Measurements from ENCODE around the gene ARHGAP30.

Gene ARHGAP30

DNA sequence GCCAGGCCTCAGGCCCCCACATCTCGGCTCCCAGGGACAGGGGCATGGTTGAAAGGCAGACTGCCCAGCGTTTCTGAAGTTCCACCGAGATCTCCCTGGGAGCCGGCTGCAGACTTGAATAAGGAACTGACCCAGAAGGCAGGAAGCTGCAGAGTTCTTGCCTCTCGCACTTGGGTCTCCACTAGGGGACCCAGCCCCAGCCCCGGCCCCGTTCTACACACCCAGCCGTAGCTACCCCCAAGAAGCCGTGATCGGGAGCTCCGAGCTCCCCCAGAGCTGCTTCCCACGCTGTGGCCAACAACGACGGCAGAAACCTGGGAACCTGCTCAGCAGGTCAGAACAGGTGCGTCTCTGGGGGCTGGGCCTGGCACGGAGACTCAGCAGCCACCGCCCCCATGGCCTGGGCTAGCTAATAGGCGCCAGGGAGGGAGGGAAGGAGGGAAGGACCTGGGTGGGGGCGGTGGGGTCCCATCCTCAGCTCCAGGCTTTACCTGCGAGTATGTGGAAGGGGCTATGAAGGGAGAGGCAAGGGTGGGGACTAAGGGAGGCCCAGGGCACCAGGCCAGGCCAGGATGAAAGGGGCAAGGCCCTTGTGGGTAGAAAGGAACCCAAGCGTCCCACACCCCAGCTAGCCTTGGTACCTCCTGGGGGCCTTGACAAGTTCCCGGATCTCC, 19.7 kb upstream of the ARHGAP30 start, which contains the start of gene NECTIN4:
NECTIN4 (minus strand) TSS at position 308 of the 674 bp plus-strand sequence; CDS start at position 46, 262 bp downstream.
- DNase-seq (ENCODE audit: low read depth) = no peak

DNA sequence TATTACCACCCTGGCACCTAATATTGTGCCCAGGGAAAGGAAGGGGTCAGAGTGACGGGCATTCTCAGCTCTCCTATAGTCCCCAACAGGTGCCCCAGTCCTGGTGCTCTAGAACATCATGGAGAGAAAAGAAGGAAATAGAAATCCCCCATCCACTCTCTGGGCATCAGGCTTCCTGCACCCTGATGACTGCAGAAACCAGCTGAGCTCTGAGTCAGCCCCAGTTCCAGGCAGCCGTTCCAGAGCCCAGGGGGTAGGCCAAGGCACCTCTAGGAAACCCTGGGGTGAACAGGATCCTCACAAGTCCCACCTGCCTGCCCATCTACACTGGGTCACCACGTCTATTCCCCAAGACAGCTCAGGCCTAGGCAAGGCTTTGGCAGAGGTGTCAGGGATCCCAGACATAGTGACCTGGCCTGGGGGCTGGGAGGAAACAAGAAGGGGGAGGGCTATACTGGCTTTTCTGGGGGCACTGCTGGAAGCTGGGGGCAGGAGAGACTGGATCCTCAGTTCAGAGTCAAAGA, 19.0 kb upstream of the ARHGAP30 start:
- no peak for DNase-seq (ENCODE audit: low read depth)

DNA sequence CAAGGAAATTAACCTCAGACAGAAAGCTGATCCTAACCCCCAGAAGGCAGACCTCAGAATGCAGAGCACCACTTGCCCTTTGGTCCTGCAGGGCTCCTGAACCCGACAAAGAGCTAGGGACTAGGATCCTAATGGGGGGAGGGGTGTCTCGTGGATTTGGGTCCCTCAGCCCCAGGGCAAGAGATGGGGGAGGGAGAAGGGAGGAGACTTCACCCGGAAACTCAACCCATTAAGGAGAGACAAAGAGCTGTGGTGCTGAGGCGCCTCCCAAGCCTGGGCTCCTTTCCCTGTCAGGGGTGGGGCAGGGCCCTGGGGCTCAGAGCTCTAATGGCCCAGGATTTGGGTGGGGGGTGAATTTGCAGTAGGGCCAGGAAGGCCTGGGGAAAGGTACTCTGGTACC, 16.8 kb upstream of the ARHGAP30 start:
- DNase-seq (ENCODE audit: low read depth) = no peak

DNA sequence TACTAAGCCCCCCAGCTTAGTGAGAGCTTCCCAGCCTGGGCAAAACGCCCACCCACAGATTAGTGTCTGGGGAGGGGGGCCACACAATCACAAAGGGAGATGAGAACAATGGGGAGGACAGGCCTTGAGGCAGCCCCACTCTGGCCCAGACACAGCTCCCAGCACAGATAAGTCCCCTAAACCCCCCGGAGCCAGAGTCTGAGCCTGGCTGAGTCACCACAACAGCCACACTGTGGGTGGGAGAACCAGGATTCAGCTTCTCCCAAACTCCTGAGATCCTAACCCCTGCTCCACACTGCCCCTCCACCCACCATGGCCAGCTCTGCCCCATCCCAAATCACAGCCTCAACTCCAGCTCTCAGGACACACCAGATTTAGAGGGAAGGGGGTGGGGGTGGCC, 15.5 kb upstream of the ARHGAP30 start:
- no peak for DNase-seq (ENCODE audit: low read depth)

DNA sequence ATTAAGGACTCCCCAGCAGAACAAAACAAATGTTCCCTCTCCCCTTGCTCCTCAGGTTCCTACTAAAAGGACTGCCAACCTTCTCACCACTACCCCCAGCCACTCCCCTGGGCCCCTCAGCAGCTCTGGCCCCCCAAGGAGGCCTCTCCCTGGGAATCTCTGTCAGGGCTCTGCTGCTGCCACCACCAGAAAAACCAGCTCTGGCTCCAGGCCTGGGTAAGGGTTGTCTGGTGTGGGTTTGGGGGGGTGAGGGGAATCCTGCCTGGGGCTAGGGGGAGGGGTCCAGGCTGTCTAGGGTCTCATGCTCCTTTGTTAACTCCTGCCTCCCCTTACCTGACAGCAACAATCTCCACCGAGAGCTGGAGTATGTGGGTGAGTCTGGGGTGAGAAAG, 14.9 kb upstream of the ARHGAP30 start:
- DNase-seq (ENCODE audit: low read depth) = no peak

DNA sequence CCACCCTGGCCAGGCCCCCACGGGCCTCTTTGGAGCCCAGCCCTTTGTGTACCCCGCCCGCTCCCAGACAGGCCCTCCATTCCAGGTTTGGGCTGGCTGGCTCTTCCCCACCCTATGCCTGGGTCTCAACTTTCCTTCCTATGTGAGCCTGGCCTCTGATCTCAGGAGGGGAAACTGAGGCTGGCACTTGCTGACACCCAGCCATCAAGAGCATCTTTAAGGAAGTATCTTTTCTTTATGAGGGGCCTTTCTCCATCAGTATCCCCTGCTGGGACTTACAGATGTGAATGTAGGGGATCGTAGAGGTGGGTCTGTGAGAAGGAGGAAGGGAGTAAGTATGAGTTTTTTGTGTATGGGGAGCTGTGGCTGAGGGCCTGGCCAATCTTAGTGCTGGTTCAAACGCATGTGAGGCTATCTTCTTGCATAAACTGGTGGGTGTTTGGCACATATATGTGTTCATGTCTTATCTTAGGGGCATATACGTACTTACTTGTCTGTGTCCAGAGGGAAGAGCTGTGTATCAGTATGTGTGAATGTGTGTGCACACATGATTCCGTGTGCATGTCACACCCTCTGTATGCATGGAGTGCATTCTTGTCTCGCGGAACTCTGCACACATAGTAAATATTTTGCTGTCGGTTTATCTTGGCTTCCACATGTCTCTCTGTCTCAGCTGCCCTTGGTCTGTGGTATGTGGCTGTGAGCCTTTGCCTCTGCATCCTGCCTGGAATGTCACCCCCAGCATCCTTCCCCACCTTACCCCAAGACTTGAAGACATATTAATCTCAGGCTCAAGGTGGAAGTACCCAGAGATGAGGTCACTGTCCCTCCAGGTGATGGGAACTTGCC, 14.3 kb upstream of the ARHGAP30 start:
- no peak for DNase-seq (ENCODE audit: low read depth)

DNA sequence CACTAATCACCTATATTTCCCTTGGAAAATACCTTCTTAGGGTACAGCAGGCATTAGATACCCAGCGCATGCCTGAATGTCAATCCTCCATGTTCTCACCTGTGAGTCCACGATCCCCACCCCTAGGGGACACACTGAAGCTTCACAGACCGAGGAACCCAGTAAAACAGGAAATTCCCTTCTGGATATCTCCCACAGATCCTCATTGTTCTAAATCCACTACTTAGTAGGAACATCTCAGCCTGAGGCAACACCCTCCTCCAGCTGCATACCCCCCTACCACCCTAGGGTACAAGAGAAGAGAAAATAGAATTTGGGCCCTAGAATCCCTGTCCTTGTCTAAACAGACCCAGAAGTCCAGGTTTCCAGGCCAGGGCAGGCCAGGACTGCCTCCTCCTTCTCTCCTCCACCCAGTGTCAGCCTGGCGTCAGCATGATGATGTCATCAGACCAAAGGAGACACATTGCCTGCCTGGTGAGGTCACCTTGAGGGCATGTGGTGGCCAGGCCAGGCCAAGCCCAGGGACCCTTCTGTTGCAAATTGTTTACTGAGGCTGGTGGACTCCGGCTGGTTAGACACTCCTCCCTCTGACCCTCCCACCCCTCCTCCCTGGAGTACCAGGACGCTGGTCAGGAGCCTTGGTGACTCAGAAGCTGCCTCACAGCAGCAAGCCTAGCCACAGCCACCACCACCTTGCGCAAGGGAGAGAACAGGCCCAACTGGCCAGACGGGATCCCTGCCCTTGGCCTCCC, 13.5 kb upstream of the ARHGAP30 start:
- no peak for DNase-seq (ENCODE audit: low read depth)

DNA sequence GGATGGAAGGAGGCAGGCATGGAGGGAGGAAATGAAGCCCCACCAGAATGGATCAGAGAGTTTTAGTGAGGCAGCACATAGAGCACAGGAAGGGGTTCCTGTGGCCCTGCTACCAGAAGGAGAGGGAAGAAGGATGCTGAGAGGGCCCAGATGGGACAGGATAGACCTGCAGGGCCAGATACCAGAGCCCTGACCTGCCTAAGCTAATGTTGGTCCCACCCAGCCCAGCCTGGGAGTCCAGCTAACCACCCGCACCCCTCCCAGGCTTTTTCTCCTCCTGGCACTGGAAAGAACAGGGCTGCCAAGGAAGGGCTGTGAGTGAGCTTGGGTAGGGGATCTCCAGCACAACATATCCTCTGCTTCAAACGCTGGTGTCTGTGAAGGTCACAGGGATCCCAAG, 12.8 kb upstream of the ARHGAP30 start:
- no peak for DNase-seq (ENCODE audit: low read depth)

DNA sequence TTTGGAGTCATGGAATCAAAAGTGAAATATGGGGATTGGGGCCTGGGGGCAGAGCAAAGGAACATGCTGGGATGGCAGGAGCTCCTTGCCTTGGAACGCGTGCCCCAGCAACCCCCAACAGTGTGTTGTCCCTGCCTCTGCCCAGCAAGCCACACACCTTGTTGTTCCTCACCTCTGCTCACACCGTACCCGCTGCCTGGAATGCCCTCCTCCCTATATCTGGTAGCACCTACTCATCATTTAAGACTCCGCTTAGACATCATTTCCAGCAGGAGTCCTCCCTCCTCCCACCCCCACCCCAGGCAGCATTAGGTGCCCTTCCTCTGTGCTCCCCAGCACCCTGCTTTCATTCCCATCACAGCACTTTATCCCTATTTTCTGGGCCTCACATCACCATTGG, 11.8 kb upstream of the ARHGAP30 start:
- no peak for DNase-seq (ENCODE audit: low read depth)

DNA sequence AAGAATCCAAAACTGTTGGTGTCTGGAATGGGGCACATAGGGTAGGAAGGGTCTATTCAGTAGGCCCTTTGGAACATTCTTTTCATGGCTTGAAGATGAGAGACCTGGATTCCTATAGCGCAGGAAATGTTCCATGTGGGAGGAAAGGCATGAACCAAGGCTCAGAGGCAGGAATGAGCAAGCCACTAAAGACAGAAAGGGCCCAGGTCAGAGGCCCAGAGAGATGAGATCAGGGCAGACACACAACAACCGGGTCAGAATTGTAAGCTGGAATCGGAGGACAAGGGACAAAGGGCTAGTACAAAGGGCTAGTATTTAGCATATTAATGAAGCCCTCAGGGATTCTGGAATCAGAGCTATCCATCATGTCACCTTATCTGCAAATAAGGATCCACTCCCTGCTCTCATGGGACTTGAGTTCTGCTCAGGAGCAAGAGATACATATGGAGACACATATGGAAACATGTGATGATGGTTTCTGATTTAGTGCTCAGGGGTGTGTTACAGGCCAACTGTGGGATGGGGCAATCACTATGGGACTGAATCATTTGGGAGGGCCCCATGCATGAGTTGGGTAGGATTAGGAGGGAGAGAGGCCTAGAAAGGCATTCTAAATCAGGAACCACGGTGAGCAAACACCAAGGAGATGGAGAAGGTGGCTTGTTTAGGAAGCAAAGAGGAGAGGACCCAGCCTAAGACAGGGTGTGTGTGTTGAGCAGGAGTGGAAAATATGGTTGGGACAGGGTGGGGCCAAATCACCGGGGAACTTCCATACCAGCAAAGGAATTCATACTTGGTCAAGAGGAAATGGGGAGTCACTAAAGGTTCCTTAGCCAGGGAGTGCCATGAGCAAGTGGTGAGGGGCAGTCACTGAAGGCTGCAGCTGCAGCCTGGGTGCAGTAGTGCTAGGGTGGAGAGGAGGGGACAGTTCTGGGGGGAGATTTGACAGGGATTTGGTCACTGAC, 11.0 kb upstream of the ARHGAP30 start:
- DNase-seq (ENCODE audit: low read depth) = no peak

DNA sequence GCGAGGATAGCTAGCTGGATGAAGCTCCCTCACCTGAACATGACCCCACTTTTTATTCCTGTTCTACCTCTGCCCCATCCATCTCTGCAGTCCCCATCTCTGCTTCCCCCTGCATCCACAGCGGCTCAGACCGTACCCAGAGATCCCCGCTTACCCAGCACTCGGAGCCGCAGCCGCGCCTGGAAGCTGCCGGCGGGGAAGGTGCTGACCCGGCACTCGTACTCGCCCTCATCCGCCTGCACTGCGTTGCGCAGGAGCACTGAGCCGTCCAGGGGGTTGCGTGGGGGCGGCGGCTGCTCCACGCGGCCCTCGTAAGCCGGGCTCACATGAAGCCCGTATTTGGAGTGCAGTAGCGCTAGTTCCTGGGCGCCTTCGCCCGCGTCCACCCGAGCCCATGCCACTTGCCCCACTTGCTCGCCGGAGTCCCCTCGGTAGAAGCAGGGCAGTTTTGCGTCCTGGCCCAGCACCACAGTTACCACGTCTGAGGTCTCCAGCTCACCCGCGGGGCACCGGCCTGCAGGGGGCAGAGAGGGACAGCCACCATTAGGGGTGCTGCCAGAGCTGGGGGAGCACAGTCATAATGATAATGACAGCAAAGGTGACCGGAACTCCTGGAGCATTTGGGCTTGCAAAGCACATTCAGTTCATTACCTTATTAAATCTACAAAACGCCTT, 9.9 kb upstream of the ARHGAP30 start:
- DNase-seq (ENCODE audit: low read depth) = no peak

DNA sequence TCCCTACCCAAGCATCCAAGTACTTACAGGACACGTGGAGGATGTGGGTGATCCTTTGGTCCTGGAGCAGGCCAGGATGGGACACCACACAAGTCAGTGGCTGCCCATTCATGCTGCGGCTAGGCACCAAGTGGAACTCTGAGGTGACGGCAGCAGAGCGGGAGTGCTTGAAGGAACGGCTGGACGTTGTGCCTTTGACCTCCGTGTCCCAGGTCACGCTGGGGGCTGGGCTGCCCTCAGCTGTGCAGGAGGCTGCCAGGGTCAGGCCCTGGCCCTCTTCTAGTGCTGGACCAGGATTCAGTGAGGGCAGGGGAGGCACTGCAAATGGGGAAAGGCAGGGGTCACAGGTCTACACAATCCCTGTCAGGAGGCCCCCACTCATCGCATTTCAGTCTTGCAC, 7.7 kb upstream of the ARHGAP30 start:
- no peak for DNase-seq (ENCODE audit: low read depth)

DNA sequence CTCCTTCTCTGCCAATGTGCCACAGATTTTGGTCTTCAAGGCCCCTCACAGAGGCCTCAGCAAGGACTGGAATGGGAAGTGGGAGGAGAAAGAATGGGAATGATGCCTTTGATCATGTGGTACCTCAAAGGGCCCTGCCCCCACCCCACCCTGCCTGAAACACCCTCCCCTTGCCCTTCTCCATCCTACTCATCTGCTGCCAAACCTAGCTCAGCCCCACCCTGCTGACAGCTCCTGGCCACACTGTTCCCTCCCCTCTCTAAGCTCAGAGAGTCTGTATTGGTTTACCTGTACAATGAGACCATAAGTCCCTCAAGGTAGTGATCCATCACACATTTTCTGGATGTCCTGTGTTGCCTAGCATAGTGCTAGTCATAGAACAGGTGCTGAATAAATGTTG, 6.7 kb upstream of the ARHGAP30 start:
- DNase-seq (ENCODE audit: low read depth) = no peak

DNA sequence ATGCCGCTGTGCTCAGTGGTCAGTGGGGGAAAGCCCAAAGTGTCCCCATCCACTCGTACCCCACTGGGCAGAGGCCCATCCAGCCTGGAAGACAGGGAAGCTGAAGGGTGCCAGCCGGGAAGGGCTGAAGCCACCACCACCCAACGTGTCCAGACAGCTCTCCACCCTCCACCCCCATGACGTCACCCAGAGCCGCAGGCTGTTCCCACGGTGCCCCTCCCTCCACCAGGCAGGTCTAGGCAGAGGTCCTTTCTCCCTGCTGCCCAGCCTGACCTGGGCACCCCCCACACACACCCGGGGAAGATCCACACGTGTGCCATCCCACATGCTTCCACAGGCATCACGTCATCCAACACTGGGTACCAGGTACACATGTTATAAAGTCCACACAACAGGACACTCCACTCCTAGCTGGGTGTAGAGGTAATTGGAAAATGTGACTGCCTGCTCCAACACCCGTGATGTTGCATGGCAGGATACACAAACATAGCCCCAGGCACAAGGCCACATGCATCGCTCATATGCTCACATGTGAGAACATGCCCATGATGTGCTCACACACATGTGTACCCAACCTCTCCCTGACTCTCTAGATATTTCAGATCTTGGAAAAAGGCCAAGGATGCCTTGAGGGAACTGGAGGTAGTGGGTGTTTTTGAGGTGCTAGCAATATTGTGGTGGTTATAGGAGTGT, 5.1 kb upstream of the ARHGAP30 start:
- no peak for DNase-seq (ENCODE audit: low read depth)

DNA sequence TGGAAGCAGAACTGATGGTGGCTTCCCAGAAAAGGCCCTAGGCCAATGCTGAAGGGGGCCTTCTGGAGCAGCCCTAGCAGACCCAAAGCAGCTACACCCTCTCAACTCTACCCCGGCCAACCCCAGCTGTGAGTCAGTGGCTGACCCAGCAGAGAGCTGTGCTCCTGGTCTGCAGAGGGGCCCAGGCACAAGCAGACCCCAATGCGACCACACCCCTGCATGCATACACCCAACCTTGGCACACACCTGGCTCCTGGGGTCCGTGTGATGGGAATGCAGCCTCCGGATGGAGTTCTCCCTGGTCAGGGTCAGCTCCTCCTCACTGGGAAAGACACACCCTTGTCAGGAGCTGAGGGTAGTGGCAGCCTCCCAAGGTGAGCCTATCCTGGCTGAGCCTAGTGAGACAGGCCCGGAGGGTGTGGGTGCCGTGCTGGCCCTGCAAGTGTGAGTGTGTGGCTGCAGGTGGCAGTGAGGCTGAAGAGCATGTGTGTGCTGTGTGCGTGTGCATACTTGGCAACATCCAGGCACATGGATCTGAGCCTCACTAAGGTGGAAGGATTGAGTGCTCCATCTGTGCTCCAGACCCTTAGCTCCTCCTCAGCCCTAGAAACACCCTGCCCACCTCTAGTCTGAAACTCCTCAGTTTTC, 3.9 kb upstream of the ARHGAP30 start:
- DNase-seq (ENCODE audit: low read depth) = no peak

DNA sequence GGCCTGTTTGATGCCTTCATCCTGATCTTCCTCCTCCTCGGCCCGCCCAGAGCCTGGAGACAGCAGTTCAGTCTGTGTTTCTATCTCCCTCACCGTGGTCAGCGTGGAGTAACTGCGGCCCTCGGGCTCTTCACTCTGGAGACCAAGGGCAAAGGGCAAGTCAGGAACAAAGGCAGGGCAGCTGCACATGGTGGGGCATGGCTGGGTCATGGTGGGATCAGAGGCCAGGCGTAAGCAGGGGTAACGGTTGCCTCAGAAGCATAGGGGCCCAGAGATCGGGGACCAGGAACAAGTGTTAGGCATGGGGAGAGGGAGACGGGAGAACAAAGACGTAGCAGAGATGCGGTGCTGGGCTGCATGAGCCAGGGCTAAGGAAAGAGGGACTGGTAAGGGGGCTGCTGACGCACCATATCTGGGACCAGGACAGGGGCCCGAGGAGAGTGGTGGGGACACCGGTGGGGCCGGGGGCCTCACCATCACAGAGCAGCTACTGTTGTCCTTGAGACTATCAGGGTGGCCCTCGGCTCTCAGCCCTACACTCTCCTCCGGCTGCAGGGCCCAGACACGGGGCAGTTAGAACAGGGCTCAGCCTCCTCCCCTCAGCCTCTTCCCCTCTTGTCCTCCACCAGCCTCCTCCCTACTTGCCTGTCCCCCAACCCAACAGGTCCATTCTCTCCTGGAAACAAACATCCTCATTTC, 3.2 kb upstream of the ARHGAP30 start:
- DNase-seq (ENCODE audit: low read depth) = no peak

DNA sequence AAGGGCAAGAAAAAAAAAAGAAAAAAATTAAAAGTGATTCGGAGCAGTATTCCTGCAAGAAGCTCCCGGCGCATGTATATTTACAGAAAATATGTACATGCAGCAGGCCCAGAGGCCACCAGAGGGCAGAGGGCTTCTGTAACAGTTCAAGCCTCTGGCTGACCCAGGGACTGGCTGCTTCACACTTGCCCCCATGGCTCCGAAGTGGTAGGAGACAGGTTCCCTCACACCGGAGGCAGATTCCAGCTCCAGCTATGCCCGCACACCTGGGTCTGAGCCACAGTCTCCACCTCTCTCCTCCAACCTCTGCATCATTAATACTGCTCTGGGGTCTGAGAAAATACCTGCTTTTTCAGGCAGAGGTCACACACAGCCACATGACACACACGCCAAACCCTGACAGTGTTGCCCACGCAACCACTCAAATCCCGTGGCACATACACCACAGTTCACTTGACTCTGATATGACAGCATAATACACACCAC, 2.2 kb upstream of the ARHGAP30 start:
- peak; percentile 20 for DNase-seq (ENCODE audit: low read depth)

DNA sequence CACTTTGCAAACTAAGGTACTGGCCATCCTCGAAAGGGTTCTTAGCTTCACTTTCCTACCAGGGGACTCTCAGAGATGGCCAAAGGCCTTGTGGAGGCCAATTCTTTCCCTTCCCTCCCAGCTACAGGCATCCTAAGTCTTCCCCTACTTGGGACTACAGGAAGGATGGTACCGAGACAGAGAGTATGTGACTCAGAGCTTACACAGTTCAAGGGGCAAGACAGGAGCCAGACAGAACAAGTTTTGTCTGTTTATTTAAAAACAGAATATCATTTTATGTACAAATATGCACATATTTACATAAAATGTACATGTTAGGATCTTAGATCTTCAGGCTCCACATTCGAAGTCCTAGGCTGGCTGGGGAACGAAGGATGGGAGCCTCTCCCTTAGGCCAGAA, 1.1 kb upstream of the ARHGAP30 start:
- no peak for DNase-seq (ENCODE audit: low read depth)

DNA sequence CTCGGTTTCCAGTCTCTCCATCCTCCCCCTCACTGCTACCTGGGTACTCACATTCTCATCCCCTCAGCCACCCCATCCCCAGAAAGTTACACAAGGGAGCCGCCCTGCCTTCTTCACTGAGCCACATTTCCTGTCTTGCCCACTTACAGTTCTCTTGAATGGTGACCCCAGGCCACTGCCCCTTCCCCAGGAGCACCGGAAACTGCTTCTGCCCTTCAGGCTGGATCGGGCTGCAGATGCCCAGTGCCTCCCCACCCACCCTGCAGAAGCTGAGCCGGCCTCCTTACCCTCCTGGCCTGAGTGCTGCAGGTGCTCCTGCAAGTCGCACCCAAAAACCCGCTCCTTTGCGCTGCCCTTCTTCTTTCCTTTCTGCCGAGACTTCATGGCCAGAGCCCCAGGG, 450 bp downstream of the ARHGAP30 start:
- DNase-seq (ENCODE audit: low read depth) = no peak
